HCT116 (cell line): Measurements from ENCODE around the gene CAPN5. TPM values are rescaled to one million over a fixed set of nuclear protein-coding genes. Genes with fewer than 3 reads are reported as not detected.

ENCODE experiments used
- ATAC-seq: fragments of 200-7000 bp; cut with Tn5 transposase; 2 replicates; pipeline ENCODE4 v1.9.1; 2020; ENCODE audit warnings: mild to moderate bottlenecking, moderate library complexity
- BruUV-seq: library from RNA; stranded (reverse); fragments of 400-500 nt; replicated peaks from 2 replicates; lab custom pipeline; 2021; lab: Mats Ljungman, UMichigan
- CTCF ChIA-PET: fragments of 300-600 bp; sonication (Branson Sonifier 250); formaldehyde crosslinking; loops from one replicate; lab custom pipeline; 2021; ENCODE audit warnings: antibody characterized with exemption; lab: Charles Lee
- POLR2A ChIA-PET: fragments of 300-600, 350-600 bp; sonication (Branson Sonifier 250); formaldehyde crosslinking; loops from one replicate; lab custom pipeline; 2021; ENCODE audit warnings: antibody characterized with exemption; lab: Charles Lee
- RAD21 ChIA-PET, 2 experiments: fragments of 300-600 bp; sonication (Branson Sonifier 250); formaldehyde crosslinking; loops; one replicate each; lab custom pipeline; 2023; ENCODE audit warnings: low total read pairs in 2 of 2; ENCODE audit not compliant: uncharacterized antibody in 2 of 2, unreplicated experiment in 2 of 2, low non-redundant PET in 1 of 2; lab: Charles Lee
- DNase-seq: peaks from one replicate; pipeline ENCODE4 v3.0.0-alpha.2; 2010; ENCODE audit warnings: low read depth, low spot score
- H2AFZ ChIP-seq: fragments of 200-600 bp; shearing (Covaris generic), sonication (generic); 2 replicates; pipeline ENCODE4 v1.6.1; 2017; ENCODE audit warnings: low read depth, mixed run types, mixed read lengths, antibody characterized with exemption, low read length; ENCODE audit not compliant: poor library complexity, severe bottlenecking
- H3K27ac ChIP-seq: 2 replicates; pipeline ENCODE4 v1.5.1; 2012; ENCODE audit warnings: low read depth, low read length
- H3K27me3 ChIP-seq: fragments of 200-600 bp; sonication (generic); 2 replicates; pipeline ENCODE4 v1.6.1; 2016; ENCODE audit warnings: mixed run types, low read length, mixed read lengths; ENCODE audit not compliant: insufficient read depth
- H3K36me3 ChIP-seq, 2 experiments: fragments of 200-500 bp in 1 of 2; fragments of 200-600 bp in 1 of 2; sonication (Bioruptor generic) in 1 of 2; sonication (generic) in 1 of 2; 2 replicates each; pipeline versions ENCODE4 v1.5.1 to v1.6.1; 2014 to 2016; ENCODE audit warnings: low read length in 2 of 2, inconsistent platforms in 1 of 2, mixed read lengths in 1 of 2, mixed run types in 1 of 2; ENCODE audit not compliant: insufficient read depth in 2 of 2, control insufficient read depth in 1 of 2
- H3K4me1 ChIP-seq, 2 experiments: fragments of 200-600 bp in 1 of 2; sonication (generic) in 1 of 2; 2 replicates each; pipeline versions ENCODE4 v1.5.1 to v1.6.1; 2012 to 2017; ENCODE audit warnings: low read length in 2 of 2, inconsistent platforms in 1 of 2, mild to moderate bottlenecking in 1 of 2, mixed read lengths in 1 of 2, mixed run types in 1 of 2, moderate library complexity in 1 of 2; ENCODE audit not compliant: insufficient read depth in 2 of 2, control insufficient read depth in 1 of 2
- H3K4me2 ChIP-seq: fragments of 200-600 bp; sonication (generic); 2 replicates; pipeline ENCODE4 v1.6.1; 2017; ENCODE audit warnings: mixed run types, low read length, mixed read lengths
- H3K4me3 ChIP-seq, 2 experiments: fragments of 200-600 bp in 1 of 2; sonication (generic) in 1 of 2; replicated peaks in 1 of 2; 2 replicates each; pipeline ENCODE4 v1.5.1; 2011 to 2016; ENCODE audit warnings: low read length in 2 of 2, control low read depth in 1 of 2, low read depth in 1 of 2, mild to moderate bottlenecking in 1 of 2, mixed read lengths in 1 of 2, mixed run types in 1 of 2
- H3K79me2 ChIP-seq: fragments of 200-600 bp; sonication (generic); 2 replicates; pipeline ENCODE4 v1.6.1; 2017; ENCODE audit warnings: mild to moderate bottlenecking, mixed run types, low read length, moderate library complexity, mixed read lengths; ENCODE audit not compliant: insufficient read depth
- H3K9ac ChIP-seq: fragments of 200-600 bp; sonication (generic); 2 replicates; pipeline ENCODE4 v1.6.1; 2016; ENCODE audit warnings: low read length, mixed read lengths
- H3K9me2 ChIP-seq: fragments of 200-600 bp; sonication (generic), shearing (Covaris generic); 2 replicates; pipeline ENCODE4 v1.6.1; 2017; ENCODE audit warnings: mixed run types, mild to moderate bottlenecking, moderate library complexity; ENCODE audit not compliant: insufficient read depth
- H3K9me3 ChIP-seq, 2 experiments: fragments of 200-500 bp in 1 of 2; fragments of 200-600 bp in 1 of 2; sonication (Bioruptor generic) in 1 of 2; sonication (generic) in 1 of 2; 2 replicates each; pipeline ENCODE4 v1.6.1; 2014 to 2017; ENCODE audit warnings: low read length in 2 of 2, mixed read lengths in 2 of 2, inconsistent platforms in 1 of 2, low read depth in 1 of 2, mild to moderate bottlenecking in 1 of 2, mixed run types in 1 of 2, moderate library complexity in 1 of 2; ENCODE audit not compliant: control insufficient read depth in 1 of 2, insufficient read depth in 1 of 2
- H4K20me1 ChIP-seq: fragments of 200-600 bp; sonication (generic), shearing (Covaris generic); 2 replicates; pipeline ENCODE4 v1.6.1; 2017; ENCODE audit warnings: mixed run types, mild to moderate bottlenecking, moderate library complexity; ENCODE audit not compliant: insufficient read depth
- ATF3 ChIP-seq: IDR thresholded peaks from 2 replicates; pipeline ENCODE4 v1.6.1; 2012
- CBX3 ChIP-seq: IDR thresholded peaks from 2 replicates; pipeline ENCODE4 v1.6.1; 2012; ENCODE audit warnings: low read depth
- CEBPB ChIP-seq: IDR thresholded peaks from 2 replicates; pipeline ENCODE4 v1.6.1; 2012; ENCODE audit warnings: low read depth
- ELF1 ChIP-seq: IDR thresholded peaks from 2 replicates; pipeline ENCODE4 v1.6.1; 2012; ENCODE audit warnings: low read depth, borderline replicate concordance
- EZH2 ChIP-seq: fragments of 200-600 bp; sonication (generic); IDR thresholded peaks from 2 replicates; pipeline ENCODE4 v1.6.1; 2017; ENCODE audit warnings: antibody characterized with exemption, mixed run types
- EZH2phosphoT487 ChIP-seq: fragments of 200-600 bp; IDR thresholded peaks from 2 replicates; pipeline ENCODE4 v1.6.1; 2018; ENCODE audit warnings: antibody characterized with exemption, borderline replicate concordance
- FOSL1 ChIP-seq: IDR thresholded peaks from 2 replicates; pipeline ENCODE4 v1.6.1; 2012; ENCODE audit warnings: low read depth
- JUND ChIP-seq: IDR thresholded peaks from 2 replicates; pipeline ENCODE4 v1.6.1; 2012
- POLR2A ChIP-seq: IDR thresholded peaks from 2 replicates; pipeline ENCODE4 v1.7.0; 2011; ENCODE audit warnings: borderline replicate concordance; ENCODE audit not compliant: insufficient read depth, insufficient read length; ENCODE audit errors: extremely low read depth
- POLR2AphosphoS5 ChIP-seq: IDR thresholded peaks from 2 replicates; pipeline ENCODE4 v1.6.1; 2011; ENCODE audit warnings: mild to moderate bottlenecking, low read depth, low read length, moderate library complexity
- RAD21 ChIP-seq: IDR thresholded peaks from 2 replicates; pipeline ENCODE4 v1.6.1; 2012; ENCODE audit warnings: low read depth, mild to moderate bottlenecking
- SIN3A ChIP-seq: IDR thresholded peaks from 2 replicates; pipeline ENCODE4 v1.6.1; 2012; ENCODE audit warnings: low read depth
- SP1 ChIP-seq: IDR thresholded peaks from 2 replicates; pipeline ENCODE4 v1.6.1; 2012; ENCODE audit warnings: low read depth
- SRF ChIP-seq: IDR thresholded peaks from 2 replicates; pipeline ENCODE4 v1.6.1; 2012; ENCODE audit warnings: low read depth
- TCF7L2 ChIP-seq: IDR thresholded peaks from 2 replicates; pipeline ENCODE4 v1.7.0; 2011; ENCODE audit warnings: borderline replicate concordance, inconsistent platforms; ENCODE audit not compliant: insufficient read depth, insufficient read length; ENCODE audit errors: extremely low read depth
- YY1 ChIP-seq: IDR thresholded peaks from 2 replicates; pipeline ENCODE4 v1.6.1; 2011; ENCODE audit warnings: low read length, low read depth, moderate library complexity, mild to moderate bottlenecking; ENCODE audit not compliant: insufficient replicate concordance; ENCODE audit errors: extremely low read depth
- ZFX ChIP-seq: fragments of 450-650 bp; IDR thresholded peaks from 2 replicates; pipeline ENCODE4 v1.6.1; 2017
- ZNF274 ChIP-seq: fragments of 200-500 bp; sonication (Bioruptor generic); IDR thresholded peaks from 2 replicates; pipeline ENCODE4 v1.6.1; 2014; ENCODE audit warnings: mild to moderate bottlenecking, low read depth, low read length, inconsistent platforms
- intact Hi-C: fragments of 100-400 bp; cut with micrococcal nuclease; formaldehyde crosslinking; loops from 2 replicates; pipeline ENCODE4 v1.10.0; 2022
- total RNA-seq: library from RNA; stranded (reverse); gene quantifications from one replicate; pipeline ENCODE4 v1.2.1, GENCODE V29; 2021; ENCODE audit not compliant: unreplicated experiment
- TF ChIP-seq, protein P1 (sequence below): IDR thresholded peaks from 2 replicates; pipeline ENCODE4 v1.6.1; 2012

CAPN5 gene
- total RNA-seq, 1 experiment from 2014 or later: 8.6 TPM

GRCh38 chr11:77141475-77141874, 74.7 kb downstream of the CAPN5 start:
- Histone ChIP-seq H2AFZ (no peak overlapping the region), H3K9me2 (no peaks in the 10 kb centered on the region), H3K4me1 (peaks cover 0 to 5% of the 10 kb centered on the region in 2 experiments; a peak in 1 of 4 replicates), H3K27ac (no peak overlapping the region), H3K9ac (no peak overlapping the region), H3K9me3 (no peaks in the 10 kb centered on the region), H3K27me3 (no peaks in the 10 kb centered on the region), H3K79me2 (no peaks in the 10 kb centered on the region), H3K36me3 (no peaks in the 10 kb centered on the region), H3K4me3 (no peak overlapping the region), H3K4me2 (no peak overlapping the region), H4K20me1 (no peaks in the 10 kb centered on the region)
- ChIA-PET RAD21 (no interaction called here), CTCF (interaction anchor here (3.3 kb wide), 1 partner anchor 14 kb away, joined by 15 read pairs; the partner anchor contains the start of gene MYO7A), POLR2A (no interaction called here)
- ATAC-seq (no peak), DNase-seq (no peak)
- BruUV-seq: no TSS peak
- TF ChIP-seq CBX3 (no peak), YY1 (no peak), JUND (no peak), ZNF274 (no peak), POLR2AphosphoS5 (no peak), SIN3A (no peak)
- intact Hi-C loops: no loop called here

- H4K20me1 ChIP-seq: no peaks in the 10 kb centered on the region
- no peaks in the 10 kb centered on the region for H3K9me3 ChIP-seq
- intact Hi-C loops: no loop called here
- ChIA-PET RAD21 (no interaction called here), POLR2A (no interaction called here), CTCF (no interaction called here)
- H3K9me2 ChIP-seq: no peaks in the 10 kb centered on the region
- no peak overlapping the region for H2AFZ ChIP-seq
- H3K9ac ChIP-seq: no peak overlapping the region
- H3K27me3 ChIP-seq: no peaks in the 10 kb centered on the region
- no peak overlapping the region for H3K27ac ChIP-seq
- DNase-seq (no peak), ATAC-seq (no peak)
- no peaks in the 10 kb centered on the region for H3K36me3 ChIP-seq
- no peak overlapping the region for H3K4me2 ChIP-seq
- peaks cover 0 to 5% of the 10 kb centered on the region in 2 experiments; a peak in 1 of 4 replicates for H3K4me1 ChIP-seq
- H3K79me2 ChIP-seq: no peaks in the 10 kb centered on the region
- no TSS peak for BruUV-seq
- H3K4me3 ChIP-seq: no peak overlapping the region
- TF ChIP-seq ZNF274 (no peak), ELF1 (no peak), ATF3 (no peak), SRF (no peak), ZFX (no peak), SP1 (no peak), CEBPB (no peak), EZH2 (no peak), CBX3 (no peak), POLR2A (no peak), TCF7L2 (no peak), FOSL1 (no peak), YY1 (no peak), RAD21 (no peak), POLR2AphosphoS5 (no peak), EZH2phosphoT487 (no peak), JUND (no peak)
- TF ChIP-seq, protein P1, sequence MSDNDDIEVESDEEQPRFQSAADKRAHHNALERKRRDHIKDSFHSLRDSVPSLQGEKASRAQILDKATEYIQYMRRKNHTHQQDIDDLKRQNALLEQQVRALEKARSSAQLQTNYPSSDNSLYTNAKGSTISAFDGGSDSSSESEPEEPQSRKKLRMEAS: no peak
Observed at GRCh38 chr11:77142091-77142975, 75.6 kb downstream of the CAPN5 start.
